ENCODE measurements around the gene S1PR1. TPM values are rescaled to one million over a fixed set of nuclear protein-coding genes. Genes with fewer than 3 reads are reported as not detected.

S1PR1 gene
- total RNA-seq, 1 donor from 2014 or later = 291 TPM

DNA sequence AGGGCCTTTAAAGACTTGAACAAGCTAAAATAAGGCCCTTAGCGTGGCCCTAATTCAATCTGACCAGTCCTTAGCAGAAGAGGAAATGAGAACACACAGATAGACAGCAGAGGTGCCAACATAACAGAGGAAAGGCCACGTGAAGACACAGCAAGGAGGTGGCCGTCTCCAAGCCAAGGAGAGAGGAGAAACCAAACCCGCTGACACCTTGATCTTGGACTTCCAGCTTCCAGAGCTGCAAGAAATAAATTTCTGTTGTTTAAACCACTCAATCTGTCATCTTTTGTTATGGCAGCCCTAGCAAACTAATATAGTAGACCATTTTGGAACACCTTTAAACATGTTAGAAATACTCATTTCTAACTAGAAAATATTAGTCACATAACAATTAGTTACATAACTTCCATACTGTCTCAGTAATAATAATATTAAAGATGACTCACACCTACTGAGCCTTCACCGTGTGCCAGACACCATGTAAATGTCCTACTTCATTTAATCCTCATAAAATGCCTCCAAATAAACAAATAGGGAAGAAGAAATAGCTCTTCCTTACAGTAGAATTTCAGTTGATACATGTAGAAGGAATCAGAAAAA lies 47.9 kb downstream of the S1PR1 start:
- Histone ChIP-seq H3K4me1 (no peaks in the 10 kb centered on the region), H3K4me3 (no peak overlapping the region), H3K27ac (no peak overlapping the region), H3K9me3 (no peaks in the 10 kb centered on the region), H3K36me3 (no peaks in the 10 kb centered on the region), H3K27me3 (no peaks in the 10 kb centered on the region)
- no peak for DNase-seq (ENCODE audit: low spot score in 2 of 2)
- TF ChIP-seq, protein P1, sequence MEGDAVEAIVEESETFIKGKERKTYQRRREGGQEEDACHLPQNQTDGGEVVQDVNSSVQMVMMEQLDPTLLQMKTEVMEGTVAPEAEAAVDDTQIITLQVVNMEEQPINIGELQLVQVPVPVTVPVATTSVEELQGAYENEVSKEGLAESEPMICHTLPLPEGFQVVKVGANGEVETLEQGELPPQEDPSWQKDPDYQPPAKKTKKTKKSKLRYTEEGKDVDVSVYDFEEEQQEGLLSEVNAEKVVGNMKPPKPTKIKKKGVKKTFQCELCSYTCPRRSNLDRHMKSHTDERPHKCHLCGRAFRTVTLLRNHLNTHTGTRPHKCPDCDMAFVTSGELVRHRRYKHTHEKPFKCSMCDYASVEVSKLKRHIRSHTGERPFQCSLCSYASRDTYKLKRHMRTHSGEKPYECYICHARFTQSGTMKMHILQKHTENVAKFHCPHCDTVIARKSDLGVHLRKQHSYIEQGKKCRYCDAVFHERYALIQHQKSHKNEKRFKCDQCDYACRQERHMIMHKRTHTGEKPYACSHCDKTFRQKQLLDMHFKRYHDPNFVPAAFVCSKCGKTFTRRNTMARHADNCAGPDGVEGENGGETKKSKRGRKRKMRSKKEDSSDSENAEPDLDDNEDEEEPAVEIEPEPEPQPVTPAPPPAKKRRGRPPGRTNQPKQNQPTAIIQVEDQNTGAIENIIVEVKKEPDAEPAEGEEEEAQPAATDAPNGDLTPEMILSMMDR (IDR thresholded peaks at IDR 0.05) = no peak
- intact Hi-C loops (cut with DNase I) = loop anchor here (5.0 kb wide), 1 partner anchor 47 kb away; the partner anchor contains the start of gene S1PR1

GRCh38 chr1:101285922-101286570 lies 49.2 kb downstream of the S1PR1 start:
- DNase-seq (ENCODE audit: low spot score in 2 of 2) = no peak
- TF ChIP-seq, protein P1 (IDR thresholded peaks at IDR 0.05) = no peak
- Histone ChIP-seq H3K4me1 (no peaks in the 10 kb centered on the region), H3K4me3 (no peak overlapping the region), H3K27me3 (no peaks in the 10 kb centered on the region), H3K36me3 (no peaks in the 10 kb centered on the region), H3K9me3 (no peaks in the 10 kb centered on the region), H3K27ac (no peak overlapping the region)
- intact Hi-C loops (cut with DNase I) = loop anchor here (5.0 kb wide), 1 partner anchor 49 kb away; the partner anchor contains the start of gene S1PR1

GRCh38 chr1:101288491-101288944 lies 51.7 kb downstream of the S1PR1 start:
- Histone ChIP-seq H3K36me3 (no peaks in the 10 kb centered on the region), H3K27me3 (no peaks in the 10 kb centered on the region), H3K9me3 (no peaks in the 10 kb centered on the region), H3K27ac (no peak overlapping the region), H3K4me1 (no peaks in the 10 kb centered on the region), H3K4me3 (no peak overlapping the region)
- DNase-seq (ENCODE audit: low spot score in 2 of 2) = peak in 1 of 2 donors; percentile 81
- TF ChIP-seq, protein P1 (IDR thresholded peaks at IDR 0.05) = peak; percentile 67 to 92 (median 90)
- intact Hi-C loops (cut with DNase I) = loop anchor here (1.0 to 5.0 kb wide), 3 partner anchors 51 to 367 kb away; partner anchors contain the start of gene S1PR1

DNA sequence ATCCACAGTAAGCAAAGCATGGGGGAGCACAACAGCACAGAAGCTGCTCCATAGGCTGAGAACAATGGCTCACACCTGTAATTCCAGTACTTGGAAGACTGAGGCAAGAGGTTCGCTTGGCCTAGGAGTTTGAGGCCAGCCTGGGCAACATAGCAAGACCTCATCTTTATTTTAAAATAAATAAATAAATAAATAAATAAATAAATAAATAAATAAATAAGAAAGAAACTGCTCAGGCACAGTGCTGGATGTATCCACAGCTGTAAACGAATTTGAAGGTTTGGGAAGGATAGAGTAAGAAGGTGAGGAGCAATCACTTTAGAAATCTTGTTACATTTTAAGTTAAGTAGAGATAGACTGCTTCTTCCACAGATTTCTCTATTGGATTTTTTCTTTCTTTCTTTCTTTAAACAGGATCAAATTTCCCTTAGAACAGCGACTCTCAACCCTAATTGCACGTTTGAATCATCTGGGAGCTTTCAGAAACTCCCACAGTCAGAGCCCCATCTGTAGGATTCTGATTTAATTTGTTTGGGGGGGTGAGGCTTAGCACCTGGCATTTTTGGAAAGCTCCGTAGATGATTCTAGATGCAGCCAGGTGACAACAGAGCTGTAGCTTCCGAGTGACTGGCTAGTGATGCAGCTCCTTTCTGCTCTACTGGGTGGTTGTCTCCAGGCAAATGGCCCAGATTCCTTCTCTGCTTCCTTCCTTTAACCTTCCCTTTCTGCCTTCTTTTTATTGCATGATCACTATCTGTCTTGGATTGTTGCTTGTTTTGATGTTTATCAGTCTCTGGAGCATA lies 53.5 kb downstream of the S1PR1 start:
- H3K4me1 ChIP-seq = no peaks in the 10 kb centered on the region
- intact Hi-C loops (cut with DNase I) = no loop called here
- TF ChIP-seq, protein P1 (IDR thresholded peaks at IDR 0.05) = no peak
- no peaks in the 10 kb centered on the region for H3K27me3 ChIP-seq
- DNase-seq (ENCODE audit: low spot score in 2 of 2) = no peak
- no peak overlapping the region for H3K27ac ChIP-seq
- H3K36me3 ChIP-seq = no peaks in the 10 kb centered on the region
- H3K9me3 ChIP-seq = no peaks in the 10 kb centered on the region
- no peak overlapping the region for H3K4me3 ChIP-seq

Other genes with a start within 250 kb of the S1PR1 start
- 1.1 TPM for gene DPH5, start 211.2 kb upstream of the S1PR1 start, total RNA-seq